Panc1 (cell line): Measurements from ENCODE around the gene NECAB2.

Source experiments
- CTCF ChIP-seq: fragments of 450-650 bp; IDR thresholded peaks from 2 replicates; pipeline ENCODE4 v1.5.1; 2017; ENCODE audit warnings: mild to moderate bottlenecking
- POLR2AphosphoS5 ChIP-seq: IDR thresholded peaks from 2 replicates; pipeline ENCODE4 v1.6.1; 2012; ENCODE audit warnings: mild to moderate bottlenecking, low read depth, low read length, moderate library complexity
- REST ChIP-seq, 2 experiments: IDR thresholded peaks; 2 replicates each; pipeline ENCODE4 v1.6.1; 2011 to 2012; ENCODE audit warnings: low read depth in 2 of 2, control low read depth in 1 of 2, low read length in 1 of 2, mild to moderate bottlenecking in 1 of 2, moderate library complexity in 1 of 2; ENCODE audit not compliant: insufficient read depth in 1 of 2
- SIN3A ChIP-seq: IDR thresholded peaks from 2 replicates; pipeline ENCODE4 v1.6.1; 2012; ENCODE audit warnings: low read depth, mild to moderate bottlenecking, low read length, moderate library complexity, borderline replicate concordance; ENCODE audit not compliant: insufficient read depth
- TCF7L2 ChIP-seq: IDR thresholded peaks from 2 replicates; pipeline ENCODE4 v1.6.1; 2011; ENCODE audit warnings: mild to moderate bottlenecking, low read depth, low read length, inconsistent platforms

GRCh38 chr16:83978401-83978904 is 10.4 kb downstream of the NECAB2 start:
- TF ChIP-seq CTCF (no peak), REST (IDR thresholded peaks at IDR 0.05; ENCODE audit: insufficient read depth in 1 of 2, low read depth in 2 of 2, low read length in 1 of 2) (no peak), POLR2AphosphoS5 (no peak), SIN3A (no peak), TCF7L2 (no peak)
